ENCODE results near the gene CPA5. TPM values are rescaled to one million over a fixed set of nuclear protein-coding genes. Genes with fewer than 3 reads are reported as not detected.

CPA5 gene
- total and polyA plus RNA-seq, 9 of the 15 experiments (the other 6 are each of a cell fraction or from before 2014, with no cell fraction given), result 0.13 to 2.4 (median 0.91) TPM

DNA sequence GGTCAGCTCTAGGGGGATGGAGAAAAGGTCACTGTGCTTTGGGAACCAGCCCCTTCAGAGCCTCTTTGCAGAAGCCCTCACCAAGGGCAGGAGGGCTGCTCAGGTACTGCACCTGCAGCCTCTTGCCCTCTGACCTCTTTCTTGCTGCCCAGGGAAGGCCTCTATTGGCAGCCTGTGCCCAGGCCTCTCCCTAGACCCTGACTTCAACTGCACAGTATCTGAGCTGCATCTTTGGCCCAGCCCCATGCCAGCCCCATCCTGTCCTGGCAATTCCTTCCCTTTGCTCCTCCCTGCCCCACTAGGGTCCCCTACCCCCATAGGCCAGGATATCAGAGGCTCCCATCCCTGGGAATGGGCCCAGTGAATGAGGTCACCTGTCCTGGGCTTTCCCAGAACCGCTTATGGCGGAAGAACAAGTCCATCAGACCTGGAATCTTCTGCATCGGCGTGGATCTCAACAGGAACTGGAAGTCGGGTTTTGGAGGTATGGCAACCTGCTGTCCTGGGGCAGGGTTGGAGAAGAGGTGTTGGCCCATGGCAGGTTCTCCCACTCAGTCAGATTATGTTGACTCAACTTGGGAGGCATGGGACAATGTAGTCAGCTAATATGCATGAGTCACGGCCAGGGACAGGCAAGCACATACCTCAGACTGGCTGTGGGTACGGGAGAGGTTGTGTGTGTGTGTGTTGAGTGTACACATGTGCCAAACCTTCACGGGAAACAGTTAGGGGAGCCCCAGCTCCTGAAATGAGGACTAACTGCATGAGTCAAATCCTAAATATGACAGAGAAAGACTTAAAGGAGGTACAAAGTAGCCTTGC lies 18.6 kb downstream of the CPA5 start (continued):
- TF ChIP-seq, protein P1, sequence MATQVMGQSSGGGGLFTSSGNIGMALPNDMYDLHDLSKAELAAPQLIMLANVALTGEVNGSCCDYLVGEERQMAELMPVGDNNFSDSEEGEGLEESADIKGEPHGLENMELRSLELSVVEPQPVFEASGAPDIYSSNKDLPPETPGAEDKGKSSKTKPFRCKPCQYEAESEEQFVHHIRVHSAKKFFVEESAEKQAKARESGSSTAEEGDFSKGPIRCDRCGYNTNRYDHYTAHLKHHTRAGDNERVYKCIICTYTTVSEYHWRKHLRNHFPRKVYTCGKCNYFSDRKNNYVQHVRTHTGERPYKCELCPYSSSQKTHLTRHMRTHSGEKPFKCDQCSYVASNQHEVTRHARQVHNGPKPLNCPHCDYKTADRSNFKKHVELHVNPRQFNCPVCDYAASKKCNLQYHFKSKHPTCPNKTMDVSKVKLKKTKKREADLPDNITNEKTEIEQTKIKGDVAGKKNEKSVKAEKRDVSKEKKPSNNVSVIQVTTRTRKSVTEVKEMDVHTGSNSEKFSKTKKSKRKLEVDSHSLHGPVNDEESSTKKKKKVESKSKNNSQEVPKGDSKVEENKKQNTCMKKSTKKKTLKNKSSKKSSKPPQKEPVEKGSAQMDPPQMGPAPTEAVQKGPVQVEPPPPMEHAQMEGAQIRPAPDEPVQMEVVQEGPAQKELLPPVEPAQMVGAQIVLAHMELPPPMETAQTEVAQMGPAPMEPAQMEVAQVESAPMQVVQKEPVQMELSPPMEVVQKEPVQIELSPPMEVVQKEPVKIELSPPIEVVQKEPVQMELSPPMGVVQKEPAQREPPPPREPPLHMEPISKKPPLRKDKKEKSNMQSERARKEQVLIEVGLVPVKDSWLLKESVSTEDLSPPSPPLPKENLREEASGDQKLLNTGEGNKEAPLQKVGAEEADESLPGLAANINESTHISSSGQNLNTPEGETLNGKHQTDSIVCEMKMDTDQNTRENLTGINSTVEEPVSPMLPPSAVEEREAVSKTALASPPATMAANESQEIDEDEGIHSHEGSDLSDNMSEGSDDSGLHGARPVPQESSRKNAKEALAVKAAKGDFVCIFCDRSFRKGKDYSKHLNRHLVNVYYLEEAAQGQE (IDR thresholded peaks at IDR 0.05; ENCODE audit: borderline replicate concordance), result no peak
- TF ChIP-seq, protein P1 (CRISPR knock-in tag; IDR thresholded peaks at IDR 0.05; ENCODE audit: low read depth), result no peak
- TF ChIP-seq MCM2 (IDR thresholded peaks at IDR 0.05; ENCODE audit: low read depth), result no peak
- peak; percentile 78 for TF ChIP-seq JUN (IDR thresholded peaks at IDR 0.05; ENCODE audit: borderline replicate concordance, low read depth, low read length)
- TF ChIP-seq JUN (CRISPR knock-in tag; IDR thresholded peaks at IDR 0.05; ENCODE audit: borderline replicate concordance), result no peak
- no peak for TF ChIP-seq PRMT5 (CRISPR knock-in tag; IDR thresholded peaks at IDR 0.05)
- TF ChIP-seq RFX1 (IDR thresholded peaks at IDR 0.05), result no peak
- TF ChIP-seq MEIS2 (IDR thresholded peaks at IDR 0.05; ENCODE audit: partially characterized antibody), result no peak
- no peak for TF ChIP-seq KDM4B (IDR thresholded peaks at IDR 0.05; ENCODE audit: borderline replicate concordance in 2 of 2, low read depth in 1 of 2)
- no peak for TF ChIP-seq SAFB2 (IDR thresholded peaks at IDR 0.05; ENCODE audit: borderline replicate concordance, low read depth, low read length, severe bottlenecking)
- no peak for TF ChIP-seq ZNF282 (CRISPR knock-in tag; IDR thresholded peaks at IDR 0.05)
- no peak for TF ChIP-seq TSC22D4 (tag; IDR thresholded peaks at IDR 0.05)
- no peak for TF ChIP-seq MEF2D (tag; conservative IDR thresholded peaks at IDR 0.05; ENCODE audit: low read depth)
- TF ChIP-seq RAD51 (IDR thresholded peaks at IDR 0.05; ENCODE audit: borderline replicate concordance, low read depth), result no peak
- TF ChIP-seq, protein P2, sequence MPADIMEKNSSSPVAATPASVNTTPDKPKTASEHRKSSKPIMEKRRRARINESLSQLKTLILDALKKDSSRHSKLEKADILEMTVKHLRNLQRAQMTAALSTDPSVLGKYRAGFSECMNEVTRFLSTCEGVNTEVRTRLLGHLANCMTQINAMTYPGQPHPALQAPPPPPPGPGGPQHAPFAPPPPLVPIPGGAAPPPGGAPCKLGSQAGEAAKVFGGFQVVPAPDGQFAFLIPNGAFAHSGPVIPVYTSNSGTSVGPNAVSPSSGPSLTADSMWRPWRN (IDR thresholded peaks at IDR 0.05; ENCODE audit: low read depth), result no peak
- no peak for TF ChIP-seq HLTF (IDR thresholded peaks at IDR 0.05)
- TF ChIP-seq, protein P3, sequence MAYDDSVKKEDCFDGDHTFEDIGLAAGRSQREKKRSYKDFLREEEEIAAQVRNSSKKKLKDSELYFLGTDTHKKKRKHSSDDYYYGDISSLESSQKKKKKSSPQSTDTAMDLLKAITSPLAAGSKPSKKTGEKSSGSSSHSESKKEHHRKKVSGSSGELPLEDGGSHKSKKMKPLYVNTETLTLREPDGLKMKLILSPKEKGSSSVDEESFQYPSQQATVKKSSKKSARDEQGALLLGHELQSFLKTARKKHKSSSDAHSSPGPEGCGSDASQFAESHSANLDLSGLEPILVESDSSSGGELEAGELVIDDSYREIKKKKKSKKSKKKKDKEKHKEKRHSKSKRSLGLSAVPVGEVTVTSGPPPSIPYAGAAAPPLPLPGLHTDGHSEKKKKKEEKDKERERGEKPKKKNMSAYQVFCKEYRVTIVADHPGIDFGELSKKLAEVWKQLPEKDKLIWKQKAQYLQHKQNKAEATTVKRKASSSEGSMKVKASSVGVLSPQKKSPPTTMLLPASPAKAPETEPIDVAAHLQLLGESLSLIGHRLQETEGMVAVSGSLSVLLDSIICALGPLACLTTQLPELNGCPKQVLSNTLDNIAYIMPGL (CRISPR knock-in tag; IDR thresholded peaks at IDR 0.05), result no peak

Measured in K562 (cell line).